Activated gamma-delta T cell treated with Interleukin-2 at 50 U/mL for 16 hours (primary cell): ENCODE data around the gene UBE2S.

Experiments used
- DNase-seq: peaks from one replicate; pipeline ENCODE4 v3.0.0-alpha.2; 2020

UBE2S gene

DNA sequence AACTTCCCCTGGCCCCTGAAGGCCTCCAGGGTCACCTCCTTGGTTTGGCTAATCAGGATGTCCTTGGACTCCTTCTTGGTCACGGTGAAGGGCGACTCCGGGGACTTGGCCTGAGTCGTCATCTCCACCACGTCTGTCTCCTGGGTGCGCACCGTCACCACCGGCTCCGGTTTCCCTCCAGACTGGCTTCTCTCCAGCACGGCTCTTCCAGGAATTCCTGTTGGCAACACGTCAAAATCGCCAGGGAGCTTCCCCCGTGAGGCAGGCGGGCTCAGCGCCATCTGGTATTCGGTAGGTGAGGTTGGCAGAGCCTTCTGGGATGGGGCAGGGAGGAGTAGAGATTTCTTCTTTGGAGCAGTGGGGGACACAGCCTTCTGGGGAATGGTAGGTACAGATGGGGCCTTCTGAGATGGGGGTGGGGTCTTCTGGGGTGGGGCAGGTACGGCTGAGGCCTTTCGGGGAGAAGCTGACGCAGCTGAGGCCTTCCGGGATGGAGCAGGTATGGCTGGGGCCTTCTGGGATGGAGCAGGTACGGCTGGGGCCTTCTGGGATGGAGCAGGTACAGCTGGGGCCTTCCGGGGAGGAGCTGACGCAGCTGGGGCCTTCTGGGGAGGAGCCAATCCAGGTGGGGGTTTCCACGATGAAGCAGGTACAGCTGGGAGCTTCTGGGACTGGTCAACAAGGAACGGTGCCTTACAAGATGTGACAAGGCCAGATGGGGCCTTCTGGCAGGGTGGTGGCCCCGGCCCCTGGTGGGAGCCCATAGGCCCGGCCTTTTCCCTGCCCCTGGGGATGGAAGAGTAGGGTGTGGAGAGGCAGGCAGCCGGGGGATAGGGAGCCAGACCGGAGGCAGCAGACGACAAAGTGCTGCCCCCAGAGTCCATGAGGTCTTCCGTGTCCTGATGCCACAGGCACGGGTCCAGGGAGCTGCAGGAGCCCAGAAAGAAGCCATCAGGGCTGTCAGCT lies 48.4 kb downstream of the UBE2S start:
- DNase-seq: no peak

DNA sequence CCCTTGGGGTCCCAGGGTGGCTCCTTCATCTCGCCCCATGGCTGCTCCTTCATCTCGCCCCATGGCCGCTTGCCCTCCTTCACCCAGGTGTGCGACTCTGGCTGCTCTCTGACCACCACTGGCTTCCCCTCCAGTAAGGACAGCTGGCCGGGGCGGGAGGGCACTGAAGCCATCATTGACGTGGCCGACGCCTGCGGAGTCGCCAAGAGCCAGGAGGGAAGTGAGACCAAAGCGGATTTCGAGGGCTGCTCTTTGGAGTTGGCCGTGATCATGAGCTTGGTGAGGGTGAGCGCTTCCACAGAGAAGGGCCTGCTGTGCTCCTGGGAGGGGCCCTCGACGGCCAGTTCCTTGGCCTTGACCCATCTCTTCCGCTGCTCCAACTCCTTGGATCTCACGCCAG lies 49.1 kb downstream of the UBE2S start:
- DNase-seq: no peak

DNA sequence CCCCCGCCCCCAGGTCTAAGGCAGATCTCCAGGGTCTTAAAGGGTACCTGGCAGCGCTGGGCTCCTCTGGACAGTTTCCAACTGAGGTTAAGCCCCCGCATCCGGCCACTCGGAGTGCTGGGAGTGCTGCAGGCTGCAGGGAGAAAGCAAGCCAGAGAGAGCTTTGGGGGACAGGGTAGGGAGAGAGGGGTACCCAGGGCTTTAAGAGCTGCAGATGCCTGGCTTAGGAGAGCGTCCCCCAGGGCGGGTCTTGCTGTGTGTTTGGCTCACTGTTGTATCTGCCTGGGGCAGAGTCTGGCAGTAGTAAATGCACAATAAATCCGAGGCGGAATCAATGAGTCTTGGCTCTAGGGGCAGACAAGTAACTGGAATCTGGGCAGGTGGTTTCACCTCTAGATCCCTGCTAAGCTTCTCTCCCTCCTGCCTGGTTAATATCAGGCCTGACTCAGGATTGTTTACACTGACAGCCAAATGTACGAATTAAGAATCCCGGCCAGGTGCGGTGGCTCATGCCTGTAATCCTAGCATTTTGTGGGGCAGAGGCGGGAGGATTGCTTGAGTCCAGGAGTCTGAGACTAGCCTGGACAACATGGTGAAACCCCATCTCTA lies 52.3 kb downstream of the UBE2S start:
- no peak for DNase-seq

DNA sequence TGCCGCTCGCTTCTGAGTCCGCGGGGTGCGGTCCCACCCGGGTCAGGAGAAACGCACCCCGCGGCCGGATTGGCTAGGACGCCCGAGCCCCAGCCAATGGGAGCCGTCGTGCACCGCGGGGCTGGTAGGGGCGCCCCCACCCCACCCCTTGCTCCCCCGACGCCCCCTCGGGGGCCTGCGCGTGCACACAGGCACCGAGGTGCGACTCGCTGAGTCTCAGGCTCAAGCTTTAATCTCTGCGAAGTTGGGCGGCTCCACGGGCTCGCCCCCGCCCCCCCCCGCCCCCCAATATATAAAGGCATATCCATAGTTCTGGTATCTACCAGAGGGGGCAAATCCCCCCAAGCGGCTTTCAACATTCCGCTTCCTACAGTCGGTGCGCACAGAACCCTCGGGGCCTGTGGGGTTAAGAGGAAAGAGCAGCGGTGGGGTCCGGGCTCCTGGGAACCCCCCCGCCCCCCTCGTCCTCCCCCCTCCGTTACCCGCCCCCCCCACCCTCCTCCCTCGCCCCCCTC lies 52.8 kb downstream of the UBE2S start, which contains the start of gene COX6B2:
COX6B2 (minus strand) TSS at position 22 of the 515 bp plus-strand sequence. CDS start 198 bp downstream, outside the sequence.
- no peak for DNase-seq

DNA sequence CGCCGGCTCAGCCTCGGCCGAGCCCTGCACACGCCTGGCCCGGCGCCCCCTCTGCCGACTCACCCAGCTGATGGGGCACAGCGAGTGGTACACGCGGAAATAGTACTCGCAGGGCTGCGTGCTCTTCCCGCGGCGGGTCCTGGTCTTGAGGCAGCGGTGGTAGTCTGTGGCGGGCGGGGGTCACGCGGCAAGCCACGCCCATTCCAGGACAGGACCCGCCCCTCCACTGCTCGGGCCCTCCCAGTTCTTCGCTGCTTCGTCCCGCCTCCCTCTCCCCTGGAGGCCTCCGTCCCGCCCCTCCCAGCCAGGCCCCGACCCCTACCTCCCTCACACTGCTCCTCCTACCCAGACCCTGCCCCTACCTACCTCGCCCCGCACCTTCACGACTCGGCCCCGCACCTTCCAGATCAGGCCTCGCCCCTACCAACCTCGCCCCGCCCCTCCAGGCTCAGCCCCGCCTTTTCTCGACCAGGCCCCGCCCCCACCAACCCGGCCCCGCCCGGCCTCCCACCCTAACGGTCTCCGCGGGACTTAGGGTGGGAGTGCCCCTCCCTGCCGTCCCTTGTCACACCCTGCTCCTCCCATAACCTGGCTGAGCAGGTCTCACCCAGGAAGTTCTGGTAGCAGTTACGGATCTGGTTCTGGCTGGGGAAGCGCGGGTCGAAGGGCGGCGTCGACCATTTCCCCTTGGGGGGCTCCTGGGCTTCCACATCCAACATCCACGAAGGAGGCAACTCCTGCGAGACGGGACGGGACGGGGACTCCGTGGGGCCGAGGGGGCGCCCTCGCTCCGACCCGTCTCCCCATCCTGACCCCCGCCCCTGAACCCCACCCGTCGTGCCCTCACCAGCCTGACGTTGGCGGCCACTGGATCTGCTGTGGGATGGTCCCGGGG lies 53.5 kb downstream of the UBE2S start:
- DNase-seq: peak; percentile 46

DNA sequence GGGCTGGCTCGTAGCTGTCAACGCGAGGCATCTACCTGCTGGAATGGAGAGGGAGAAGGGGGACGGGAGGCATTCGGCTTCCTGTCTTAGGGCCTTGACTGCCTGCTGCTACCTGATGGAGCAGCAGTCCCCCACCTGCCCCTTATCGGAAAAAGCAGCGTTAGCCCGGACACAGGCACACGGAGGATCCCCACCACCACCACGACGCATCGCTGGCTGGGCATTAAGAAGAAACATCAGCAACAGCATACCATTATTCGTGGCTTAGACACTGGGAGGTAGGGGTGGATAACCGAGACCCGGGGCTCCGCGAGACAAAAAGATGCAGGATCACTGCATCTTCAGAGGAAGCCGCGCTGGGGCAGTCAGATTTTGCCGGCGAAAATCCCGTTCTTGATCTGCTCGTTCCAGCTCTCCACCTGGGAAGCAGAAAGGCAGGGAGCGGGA lies 54.2 kb downstream of the UBE2S start:
- DNase-seq: no peak

DNA sequence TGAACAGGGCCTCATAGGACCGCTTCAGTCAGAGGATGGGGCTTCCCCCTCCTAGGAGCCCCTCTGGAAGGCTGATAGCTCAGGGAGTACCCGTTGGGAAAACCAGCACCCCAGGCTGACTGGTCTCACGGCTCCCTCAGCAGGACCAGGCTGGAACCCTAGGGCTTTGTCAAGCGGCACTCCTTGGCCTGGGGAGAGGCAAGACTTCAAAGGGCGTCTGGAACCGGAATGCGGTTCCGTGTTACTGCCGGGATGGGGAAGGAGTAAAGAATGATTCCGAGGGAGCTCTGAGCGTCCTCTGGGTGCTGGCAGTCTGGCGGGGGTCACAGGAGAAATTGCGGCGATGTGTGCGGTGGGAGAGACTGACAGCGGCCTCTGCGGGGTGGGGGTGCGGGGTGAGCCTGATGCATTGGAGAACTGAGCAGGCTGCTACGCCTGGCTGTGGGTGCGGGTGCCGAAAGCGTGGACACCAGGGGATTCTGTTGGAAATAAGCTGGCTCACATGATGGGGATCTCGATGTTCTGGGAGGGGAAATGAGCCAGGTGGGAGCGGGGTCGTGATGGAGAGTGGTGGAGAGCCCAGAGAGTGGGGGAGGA lies 54.9 kb downstream of the UBE2S start:
- DNase-seq: no peak

DNA sequence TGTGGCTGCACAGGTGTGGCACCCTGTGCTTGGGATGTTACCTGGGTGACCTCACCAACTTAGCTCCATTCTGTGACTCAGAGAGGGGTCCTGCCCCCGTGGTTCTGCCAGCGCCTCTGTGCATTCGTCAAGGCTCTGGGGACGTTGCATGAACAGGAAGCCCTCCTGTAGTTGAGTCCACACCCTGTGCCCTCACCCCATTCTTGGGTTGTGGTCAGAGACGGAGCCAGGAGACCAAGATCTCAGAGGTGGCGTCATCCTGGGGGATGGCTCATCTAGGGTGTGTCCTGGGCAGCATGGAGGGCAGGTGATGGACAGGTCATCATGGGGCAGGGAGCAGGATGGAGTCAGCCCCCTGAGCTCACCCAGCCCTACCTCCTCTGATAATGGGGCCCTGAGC lies 55.5 kb downstream of the UBE2S start:
- no peak for DNase-seq

DNA sequence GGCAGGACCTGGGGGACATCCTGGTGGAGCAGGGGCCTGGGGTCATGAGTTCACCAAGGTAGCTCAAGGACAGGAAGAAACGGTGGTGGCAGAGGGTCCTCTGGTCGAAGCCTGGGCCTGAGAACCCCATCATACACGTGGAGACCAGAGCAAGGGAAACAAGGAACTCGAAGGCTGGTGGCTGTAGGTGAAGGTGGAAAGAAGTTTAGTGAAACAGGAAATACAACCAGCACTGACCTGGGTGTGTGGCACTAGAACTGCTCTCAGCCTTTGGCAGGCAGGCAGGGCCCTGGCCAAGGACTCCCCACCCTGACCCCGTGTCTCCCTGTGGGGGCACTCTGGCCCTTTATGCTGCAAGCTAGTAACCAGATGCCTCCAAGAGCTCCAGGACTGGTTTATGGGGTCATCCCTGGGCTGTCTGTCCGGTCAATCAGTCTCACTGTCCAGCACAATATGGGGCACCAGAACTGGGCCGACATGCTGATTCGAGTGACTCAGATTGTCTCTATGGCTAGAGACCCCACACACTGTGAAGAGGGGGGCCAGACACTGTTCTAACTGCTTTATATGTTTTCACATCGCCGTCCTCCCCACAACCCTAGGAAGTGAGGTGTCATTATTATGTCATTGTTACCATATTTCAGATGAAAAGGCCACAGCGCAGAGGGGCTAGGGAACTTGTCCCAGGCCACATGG lies 56.8 kb downstream of the UBE2S start:
- DNase-seq: no peak
